ENCODE measurements around the gene EDIL3.

GRCh38 chr5:84265130-84265529 is 119.5 kb downstream of the EDIL3 start:
- no peak for TF ChIP-seq POLR2A (IDR thresholded peaks at IDR 0.05)
- no peak for TF ChIP-seq POLR2AphosphoS5 (IDR thresholded peaks at IDR 0.05)
- no peak for TF ChIP-seq CTCF (IDR thresholded peaks at IDR 0.05)

Measured in breast epithelium (tissue), 3 donors.